Erythroblast (primary cell): Measurements from ENCODE around the gene ATP1A4.
A peak's percentile ranks its signal among the peaks of the same experiment; 100 is the strongest.

Source experiments
- DNase-seq, 2 experiments: peaks; one replicate each; lab custom pipeline; 2025; lab: John Stamatoyannopoulos, UW
- GATA1 ChIP-seq: IDR thresholded peaks from 2 replicates; pipeline ENCODE4 v1.6.1; 2011; ENCODE audit warnings: low read depth, mild to moderate bottlenecking, control low read depth, low read length, moderate library complexity
- POLR2A ChIP-seq: IDR thresholded peaks from 2 replicates; pipeline ENCODE4 v1.6.1; 2011; ENCODE audit warnings: mild to moderate bottlenecking, low read length

The ATP1A4 gene

DNA sequence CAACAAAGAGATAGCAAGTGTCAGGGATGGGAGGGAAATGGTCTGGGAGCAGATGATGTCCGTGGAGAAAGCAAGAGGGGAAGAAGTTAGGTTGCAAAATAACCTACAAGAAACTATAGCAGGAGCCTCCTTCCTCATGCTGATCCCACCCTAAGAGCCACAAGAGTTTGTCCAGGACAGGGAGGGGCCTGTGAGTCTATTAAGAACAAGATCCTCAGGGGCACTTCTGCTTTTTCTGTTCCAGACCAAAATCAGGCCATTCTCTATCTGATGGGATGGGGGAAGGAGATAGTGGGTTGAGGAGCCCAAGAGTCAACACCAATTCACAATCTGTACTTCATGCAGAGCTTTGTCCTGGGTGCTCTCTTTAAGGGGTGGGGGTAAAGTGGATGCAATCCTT lies 7.7 kb upstream of the ATP1A4 start:
- TF ChIP-seq GATA1: no peak
- TF ChIP-seq POLR2A: no peak
- DNase-seq: no peak

DNA sequence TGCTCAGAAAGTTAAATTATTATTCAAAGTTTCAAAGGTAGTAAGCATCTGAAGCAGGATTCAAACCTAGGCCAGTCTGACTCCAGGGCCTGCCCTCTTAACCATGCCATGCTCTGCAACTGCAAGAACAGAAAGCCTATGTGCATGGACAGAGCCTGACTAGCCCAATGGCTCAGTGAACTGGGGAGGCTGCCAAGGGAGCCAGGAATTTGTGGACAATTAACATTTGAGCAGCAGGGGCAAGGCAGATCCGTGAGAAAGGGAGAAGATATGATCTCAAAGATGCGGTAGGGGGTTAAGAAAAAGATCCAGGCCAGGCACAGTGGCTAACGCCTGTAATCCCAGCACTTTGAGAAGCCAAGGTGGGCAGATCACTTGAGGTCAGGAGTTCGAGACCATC lies 6.5 kb upstream of the ATP1A4 start:
- no peak for DNase-seq
- TF ChIP-seq GATA1 (no peak), POLR2A (no peak)

- no peak for DNase-seq
- TF ChIP-seq GATA1: no peak
- TF ChIP-seq POLR2A: no peak
Measured at GRCh38 chr1:160146107-160146506, 5.3 kb upstream of the ATP1A4 start.

DNA sequence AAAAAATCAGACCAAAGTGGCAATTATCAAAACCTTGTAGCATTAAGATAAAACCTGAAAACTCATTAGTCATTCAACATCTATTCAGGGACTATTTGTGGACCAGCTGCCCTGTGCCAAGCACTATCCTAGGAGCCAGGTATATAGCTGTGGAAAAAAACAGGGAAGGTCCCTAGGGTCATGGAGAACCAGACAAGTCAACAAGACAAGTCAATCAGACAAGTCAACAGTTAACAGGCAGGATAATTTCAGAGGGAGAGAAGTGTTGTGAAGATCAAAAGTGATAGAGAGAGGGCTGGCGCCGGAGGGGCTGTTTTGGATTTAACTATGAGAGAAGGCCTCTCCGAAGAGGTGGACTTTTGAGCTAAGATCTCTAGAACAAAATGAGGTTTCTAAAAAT lies 3.3 kb upstream of the ATP1A4 start:
- no peak for DNase-seq
- no peak for TF ChIP-seq GATA1
- no peak for TF ChIP-seq POLR2A

GRCh38 chr1:160149233-160149632 lies 2.2 kb upstream of the ATP1A4 start:
- no peak for DNase-seq
- TF ChIP-seq GATA1: no peak
- TF ChIP-seq POLR2A: no peak

DNA sequence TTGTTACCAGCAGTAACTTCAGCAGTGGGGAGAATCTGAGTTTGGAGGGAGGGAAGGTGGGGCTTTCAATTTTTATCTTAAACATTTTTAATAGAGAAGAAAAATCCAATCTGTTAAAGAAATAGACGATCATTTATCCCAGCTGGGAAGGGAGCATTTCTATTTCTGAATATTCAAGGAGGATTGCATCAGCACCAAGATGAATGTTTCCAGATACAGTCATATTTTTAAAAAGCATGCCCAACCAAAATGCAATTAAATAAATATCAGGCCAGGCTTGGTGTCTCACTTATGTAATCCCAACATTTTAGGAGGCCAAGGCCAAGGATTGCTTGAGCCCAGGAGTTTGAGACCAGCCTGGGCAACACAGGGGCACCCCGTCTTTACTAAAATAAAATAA lies 1.7 kb upstream of the ATP1A4 start:
- DNase-seq: no peak
- TF ChIP-seq POLR2A: no peak
- no peak for TF ChIP-seq GATA1

DNA sequence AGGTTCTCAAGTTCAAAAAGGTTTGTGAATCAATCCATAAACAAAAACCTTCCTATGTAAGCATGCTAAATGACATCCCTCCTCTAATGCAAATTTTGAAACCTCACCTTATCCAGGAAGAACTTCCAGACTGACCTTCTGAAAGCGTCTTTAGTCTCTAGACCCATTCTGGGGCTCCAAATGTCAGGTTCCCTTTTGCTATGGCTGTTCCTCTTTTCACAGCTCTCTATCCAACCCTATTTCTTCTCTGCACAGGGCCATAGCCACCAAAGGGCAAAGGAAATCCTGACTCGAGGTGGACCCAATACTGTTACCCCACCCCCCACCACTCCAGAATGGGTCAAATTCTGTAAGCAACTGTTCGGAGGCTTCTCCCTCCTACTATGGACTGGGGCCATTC lies 3.4 kb downstream of the ATP1A4 start:
- DNase-seq: no peak
- TF ChIP-seq POLR2A (no peak), GATA1 (no peak)

GRCh38 chr1:160156361-160156760 lies 5.0 kb downstream of the ATP1A4 start:
- TF ChIP-seq GATA1: no peak
- TF ChIP-seq POLR2A: no peak

DNA sequence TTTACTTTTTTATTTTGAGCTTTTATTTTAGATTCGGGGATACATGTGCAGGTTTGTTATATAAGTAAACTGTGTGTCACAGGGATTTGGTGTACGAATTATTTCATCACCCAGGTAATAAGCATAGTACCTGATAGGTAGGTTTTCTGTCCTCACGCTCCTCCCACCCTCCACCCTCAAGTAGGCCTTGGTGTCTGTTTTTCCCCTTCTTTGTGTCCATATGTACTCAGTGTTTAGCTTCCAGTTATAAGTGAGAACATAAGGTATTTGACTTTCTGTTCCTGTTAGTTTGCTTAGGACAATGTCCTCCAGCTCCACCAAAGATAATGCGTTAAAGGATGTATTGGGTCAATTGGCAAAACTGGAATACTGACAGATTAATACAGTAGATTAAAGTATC lies 5.8 kb downstream of the ATP1A4 start:
- TF ChIP-seq GATA1 (no peak), POLR2A (no peak)
- DNase-seq: no peak

More at GRCh38 chr1:160156361-160156760, 5.0 kb downstream of the ATP1A4 start:
- DNase-seq: no peak

- TF ChIP-seq GATA1 (no peak), POLR2A (no peak)
- no peak for DNase-seq
Measured at GRCh38 chr1:160158031-160158430, 6.6 kb downstream of the ATP1A4 start.

DNA sequence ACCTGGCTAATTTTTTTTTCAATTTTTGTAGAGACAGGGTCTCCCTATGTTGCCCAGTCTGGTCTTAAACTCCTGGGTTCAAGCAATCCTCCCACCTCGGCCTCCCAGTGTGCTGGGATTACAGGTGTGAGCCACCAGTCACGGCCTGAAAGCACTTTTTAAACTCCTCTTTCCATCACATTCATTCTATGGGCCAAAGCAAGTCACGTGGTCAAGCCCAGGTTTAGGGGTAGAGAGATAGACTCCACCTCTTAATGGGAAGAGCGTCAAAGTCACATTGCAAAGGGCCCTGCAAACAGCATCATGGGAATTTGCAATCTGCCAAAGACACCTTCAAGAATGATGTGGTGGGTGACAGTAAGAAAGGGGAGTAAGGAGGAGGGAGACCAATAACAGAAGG lies 7.1 kb downstream of the ATP1A4 start:
- TF ChIP-seq POLR2A: no peak
- TF ChIP-seq GATA1: no peak

GRCh38 chr1:160159846-160160245 lies 8.4 kb downstream of the ATP1A4 start:
- TF ChIP-seq POLR2A (no peak), GATA1 (no peak)
- no peak for DNase-seq

More for the DNA sequence above, 7.1 kb downstream of the ATP1A4 start:
- no peak for DNase-seq

DNA sequence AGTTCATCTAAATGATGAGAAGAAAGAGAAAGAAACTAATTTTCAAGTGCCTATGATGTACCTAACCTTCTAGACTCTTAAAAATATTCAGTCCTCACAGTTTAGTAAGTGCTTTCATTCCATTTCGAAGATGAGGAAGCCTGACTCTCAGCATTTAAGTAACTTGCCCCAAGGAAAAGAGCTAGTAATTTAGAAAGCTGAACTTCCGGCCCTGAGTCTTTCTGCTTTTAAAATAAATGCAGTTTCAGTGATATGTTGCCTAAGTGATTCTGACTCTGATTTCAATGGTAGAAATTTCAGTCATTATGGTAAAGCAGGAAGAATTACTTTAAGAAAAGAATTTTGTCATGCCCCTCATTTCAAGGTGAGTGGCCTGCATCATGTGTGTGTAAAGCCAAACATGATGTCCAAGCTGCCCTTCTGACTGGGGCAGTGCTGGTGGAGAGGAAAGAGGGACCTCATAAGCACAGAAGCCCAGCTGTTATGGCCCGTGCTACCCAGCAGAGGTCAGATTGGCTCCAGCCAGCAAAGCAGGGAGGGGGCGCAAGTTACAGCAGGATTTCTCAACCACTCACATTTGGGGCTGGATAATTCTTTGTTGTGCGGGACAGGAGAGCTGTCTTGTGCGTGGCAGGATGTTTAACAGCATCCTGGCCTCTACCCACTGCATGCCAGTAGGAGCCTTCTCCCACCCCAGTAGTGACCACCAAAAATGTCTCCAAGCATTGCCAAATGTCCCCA lies 10.7 kb downstream of the ATP1A4 start:
- TF ChIP-seq POLR2A (no peak), GATA1 (no peak)
- DNase-seq: peak; percentile 11 to 14

DNA sequence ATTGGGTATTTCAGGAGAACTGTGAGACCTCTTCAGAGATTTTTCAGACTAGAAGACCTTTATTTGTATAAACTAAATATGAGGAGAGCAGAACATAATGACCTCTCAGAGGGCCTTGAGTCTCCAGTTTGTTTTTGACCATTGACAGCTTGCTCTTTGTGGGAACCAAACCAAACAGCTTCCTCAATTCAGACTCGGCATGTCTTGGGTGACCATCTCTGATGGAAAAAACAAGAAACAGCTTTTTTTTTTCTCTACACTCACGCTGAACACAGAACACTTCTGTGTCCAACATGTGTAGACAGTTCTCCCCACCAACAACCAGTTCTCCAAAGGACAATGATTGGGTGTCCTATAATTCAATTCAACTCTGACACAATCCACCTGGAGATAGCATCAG lies 11.5 kb downstream of the ATP1A4 start:
- TF ChIP-seq GATA1 (no peak), POLR2A (no peak)
- no peak for DNase-seq

DNA sequence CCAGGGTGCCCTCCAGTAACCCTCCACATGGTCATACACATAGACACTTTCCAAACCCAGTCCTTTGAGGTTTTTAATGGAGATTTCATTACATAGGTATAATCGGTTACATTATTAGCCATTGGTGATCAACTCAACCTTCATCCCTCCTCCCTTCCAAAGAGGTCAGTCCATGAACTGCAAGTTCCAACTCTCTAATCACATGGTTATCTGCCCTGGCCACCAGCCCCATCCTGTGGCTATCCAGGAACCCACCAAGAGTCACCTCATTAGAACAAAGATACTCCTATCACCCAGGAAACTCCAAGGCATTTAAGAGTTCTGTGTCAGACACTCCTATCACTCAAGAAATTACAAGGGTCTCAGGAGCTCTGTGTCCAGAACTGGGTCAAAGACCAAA lies 12.2 kb downstream of the ATP1A4 start:
- TF ChIP-seq GATA1: no peak
- no peak for DNase-seq
